B cell (primary cell): ENCODE measurements around the gene FAM204A. TPM values are rescaled to one million over a fixed set of nuclear protein-coding genes. Genes with fewer than 3 reads are reported as not detected.

Experiments used
- ATAC-seq: fragments of 200-7000 bp; cut with Tn5 transposase; one replicate; pipeline ENCODE4 v1.10.0; 2021; ENCODE audit warnings: low read depth, mild to moderate bottlenecking, moderate number of reproducible peaks, moderate library complexity
- CTCF ChIA-PET: fragments of 350-600 bp; sonication (Branson Sonifier 250); formaldehyde crosslinking; loops from one replicate; lab custom pipeline; 2021; ENCODE audit warnings: antibody characterized with exemption, inconsistent platforms; lab: Charles Lee
- POLR2A ChIA-PET: fragments of 350-600 bp; sonication (Branson Sonifier 250); formaldehyde crosslinking; loops from one replicate; lab custom pipeline; 2021; ENCODE audit warnings: antibody characterized with exemption; lab: Charles Lee
- DNase-seq: peaks from one replicate; pipeline ENCODE4 v3.0.0; 2013
- H2AFZ ChIP-seq: 2 replicates; pipeline ENCODE4 v1.6.1; 2012; ENCODE audit warnings: mild to moderate bottlenecking, low read depth, low read length; ENCODE audit not compliant: insufficient read depth, poor library complexity, severe bottlenecking
- H3K27ac ChIP-seq, 2 donors: 1 replicate in 1 of 2; 2 replicates in 1 of 2; pipeline ENCODE4 v1.5.1; 2012 to 2013; ENCODE audit warnings: low read length in 2 of 2, mild to moderate bottlenecking in 2 of 2, moderate library complexity in 1 of 2
- H3K27me3 ChIP-seq, 4 experiments: fragments of 200-600 bp in 1 of 4; sonication (generic) in 1 of 4; replicated peaks in 1 of 4; 1 replicate in 2 of 4; 2 replicates in 2 of 4; pipeline versions ENCODE4 v1.6.1 to v1.7.0; 2013 to 2016; ENCODE audit warnings: low read length in 3 of 4, mild to moderate bottlenecking in 2 of 4, mixed read lengths in 1 of 4, moderate library complexity in 1 of 4; ENCODE audit not compliant: insufficient read depth in 4 of 4, control insufficient read depth in 3 of 4; ENCODE audit errors: control extremely low read depth in 1 of 4
- H3K36me3 ChIP-seq, 2 experiments: replicated peaks in 1 of 2; 1 replicate in 1 of 2; 2 replicates in 1 of 2; pipeline versions ENCODE4 v1.6.1 to v1.7.1; 2013; ENCODE audit warnings: low read length in 1 of 2; ENCODE audit not compliant: insufficient read depth in 2 of 2, control insufficient read depth in 1 of 2; ENCODE audit errors: control extremely low read depth in 1 of 2, extremely low read depth in 1 of 2
- H3K4me1 ChIP-seq, 2 donors: fragments of 200-600 bp in 1 of 2; sonication (generic) in 1 of 2; 1 replicate in 1 of 2; 2 replicates in 1 of 2; pipeline versions ENCODE4 v1.5.1 to v1.6.1; 2013 to 2017; ENCODE audit warnings: low read length in 2 of 2; ENCODE audit not compliant: control insufficient read depth in 2 of 2, insufficient read depth in 2 of 2
- H3K4me2 ChIP-seq: replicated peaks from 2 replicates; pipeline ENCODE3; 2012; ENCODE audit warnings: mild to moderate bottlenecking, low read depth, low read length; ENCODE audit not compliant: poor library complexity, severe bottlenecking
- H3K4me3 ChIP-seq, 5 experiments: fragments of 200-600 bp in 1 of 5; sonication (generic) in 1 of 5; 1 replicate in 3 of 5; 2 replicates in 2 of 5; pipeline versions ENCODE4 v1.5.1 to v1.7.0; 2011 to 2016; ENCODE audit warnings: low read length in 4 of 5, mild to moderate bottlenecking in 4 of 5, low read depth in 2 of 5, control low read depth in 1 of 5, moderate library complexity in 1 of 5; ENCODE audit not compliant: insufficient read depth in 1 of 5; ENCODE audit errors: control extremely low read depth in 1 of 5, extremely low read depth in 1 of 5
- H3K79me2 ChIP-seq: fragments of 200-600 bp; sonication (generic); one replicate; pipeline ENCODE4 v1.6.0; 2016; ENCODE audit warnings: low read length; ENCODE audit not compliant: control insufficient read depth, insufficient read depth
- H3K9ac ChIP-seq: fragments of 200-600 bp; sonication (generic); 2 replicates; pipeline ENCODE4 v1.6.1; 2017; ENCODE audit warnings: mild to moderate bottlenecking, low read length, moderate library complexity
- H3K9me3 ChIP-seq, 3 donors: one replicate each; pipeline versions ENCODE4 v1.6.1 to v1.7.1; 2013; ENCODE audit warnings: low read length in 2 of 3; ENCODE audit not compliant: control insufficient read depth in 2 of 3, insufficient read depth in 1 of 3; ENCODE audit errors: control extremely low read depth in 1 of 3
- H4K20me1 ChIP-seq: 2 replicates; pipeline ENCODE4 v1.6.0; 2012; ENCODE audit warnings: mild to moderate bottlenecking, low read length; ENCODE audit not compliant: insufficient read depth, control insufficient read depth, poor library complexity, severe bottlenecking
- H3K27ac Mint-ChIP-seq: one replicate; pipeline ENCODE4 v1.8.0; 2021; ENCODE audit warnings: mixed read lengths
- H3K27me3 Mint-ChIP-seq: one replicate; pipeline ENCODE4 v1.8.0; 2021; ENCODE audit warnings: mixed read lengths
- H3K4me1 Mint-ChIP-seq: one replicate; pipeline ENCODE4 v1.8.0; 2021; ENCODE audit warnings: mixed read lengths
- H3K4me3 Mint-ChIP-seq: one replicate; pipeline ENCODE4 v1.8.0; 2021; ENCODE audit warnings: mixed read lengths
- H3K9me3 Mint-ChIP-seq: one replicate; pipeline ENCODE4 v1.8.0; 2022; ENCODE audit warnings: mixed read lengths; ENCODE audit not compliant: insufficient read depth
- CTCF ChIP-seq: fragments of 200-600 bp; IDR thresholded peaks from one replicate; pipeline ENCODE4 v1.8.0; 2022; ENCODE audit warnings: antibody characterized with exemption, mild to moderate bottlenecking
- EZH2 ChIP-seq: IDR thresholded peaks from 2 replicates; pipeline ENCODE4 v1.6.1; 2012; ENCODE audit warnings: borderline replicate concordance, low read depth, mild to moderate bottlenecking, moderate library complexity, low read length; ENCODE audit not compliant: insufficient read depth, poor library complexity, severe bottlenecking
- WGBS: methylation state at CpG from one replicate; pipeline ENCODE4 v1.1.5; 2013; ENCODE audit warnings: missing lambda C conversion rate; ENCODE audit not compliant: insufficient coverage; 5-methylcytosine and 5-hydroxymethylcytosine counted together
- intact Hi-C: fragments of 100-400 bp; cut with micrococcal nuclease; formaldehyde crosslinking; loops from one replicate; pipeline ENCODE4 v1.10.0; 2022
- polyA plus RNA-seq: library from polyadenylated mRNA; depleted of rRNA; stranded (reverse); fragments of >200 nt; gene quantifications from 2 replicates; pipeline ENCODE4 v1.2.3, GENCODE V29; 2012
- total RNA-seq, 2 donors: library from RNA; stranded (reverse); fragments of 120-200 nt in 1 of 2; gene quantifications; 1 replicate in 1 of 2; 2 replicates in 1 of 2; pipeline versions ENCODE4 v1.2.3 to v1.2.4, GENCODE V29; 2013 to 2022

Gene FAM204A
- total and polyA plus RNA-seq, 2 donors (not counting 1 experiment from before 2014, with no cell fraction given), result 14.2 to 79.8 TPM

GRCh38 chr10:118342638-118343020, 505 bp upstream of the FAM204A start:
- no peaks in the 10 kb centered on the region for H4K20me1 ChIP-seq
- intact Hi-C loops, result loop anchor here (1.0 to 10.0 kb wide), 4 partner anchors 296 to 1498 kb away; partner anchors contain the start of genes ENO4, PDZD8 and RAB11FIP2
- H3K27ac Mint-ChIP-seq, result peak overlapping the region; percentile 96
- no peaks in the 10 kb centered on the region for H3K27me3 ChIP-seq
- no peak for TF ChIP-seq CTCF
- no peak for TF ChIP-seq EZH2
- peaks cover 58% of the 10 kb centered on the region for H3K79me2 ChIP-seq
- H3K27ac ChIP-seq, result peak overlapping the region; percentile 31 to 90
- peaks cover 0 to 1% of the 10 kb centered on the region in 2 experiments for H3K36me3 ChIP-seq
- CTCF ChIA-PET, result no interaction called here
- WGBS, result 53% methylated on average over 5 of the region's 7 CpGs
- peak overlapping the region; percentile 92 for H3K9ac ChIP-seq
- peak overlapping the region; percentile 95 for H3K4me3 Mint-ChIP-seq
- ATAC-seq (no peak), DNase-seq (no peak)
- H3K9me3 ChIP-seq, result no peaks in the 10 kb centered on the region
- no peaks in the 10 kb centered on the region for H3K9me3 Mint-ChIP-seq
- peak overlapping the region; percentile 84 for H3K4me2 ChIP-seq
- POLR2A ChIA-PET, result no interaction called here
- H3K4me1 Mint-ChIP-seq, result peaks cover 47% of the 10 kb centered on the region
- peak overlapping the region; percentile 82 to 96 (median 94) for H3K4me3 ChIP-seq
- peaks cover 4% of the 10 kb centered on the region for H3K27me3 Mint-ChIP-seq
- H2AFZ ChIP-seq, result peak overlapping the region; percentile 94
- peaks cover 20 to 21% of the 10 kb centered on the region in 2 donors for H3K4me1 ChIP-seq

- Mint-ChIP-seq H3K27ac (peak overlapping the region; percentile 74), H3K4me1 (peaks cover 51% of the 10 kb centered on the region), H3K27me3 (no peaks in the 10 kb centered on the region), H3K9me3 (no peaks in the 10 kb centered on the region), H3K4me3 (peak overlapping the region; percentile 46)
- Histone ChIP-seq H3K4me1 (peaks cover 20 to 21% of the 10 kb centered on the region in 2 donors), H3K9ac (peak overlapping the region; percentile 16), H3K4me2 (peak overlapping the region; percentile 84), H3K9me3 (no peaks in the 10 kb centered on the region), H3K79me2 (peaks cover 76% of the 10 kb centered on the region), H4K20me1 (peaks cover 12% of the 10 kb centered on the region), H2AFZ (peak overlapping the region; percentile 10), H3K36me3 (peaks cover 4 to 8% of the 10 kb centered on the region in 2 experiments), H3K27ac (peak overlapping the region; percentile 14 to 90), H3K27me3 (no peaks in the 10 kb centered on the region), H3K4me3 (peak overlapping the region in 1 of 5 experiments; percentile 96)
- ATAC-seq (no peak), DNase-seq (peak; percentile 32)
- intact Hi-C loops, result loop anchor here (10.0 kb wide), 1 partner anchor 1496 kb away; the partner anchor contains the start of gene ENO4
- ChIA-PET POLR2A (no interaction called here), CTCF (no interaction called here)
- WGBS, result 100% methylated on average over 1 of the region's 2 CpGs
- TF ChIP-seq EZH2 (no peak), CTCF (no peak)
Observed at GRCh38 chr10:118340486-118340885, 1.6 kb downstream of the FAM204A start.
